H9 (cell line): ENCODE data around the gene PCDHGC3. TPM values are rescaled to one million over a fixed set of nuclear protein-coding genes. Genes with fewer than 3 reads are reported as not detected.

Experiments used
- DNase-seq: peaks from one replicate; pipeline ENCODE4 v3.0.0-alpha.2; 2017
- H2AFZ ChIP-seq: one replicate; pipeline ENCODE4 v1.6.1; 2013; ENCODE audit warnings: mild to moderate bottlenecking, low read length, control low read depth, moderate library complexity
- H2AK5ac ChIP-seq: 2 replicates; pipeline ENCODE4 v1.6.1; 2013; ENCODE audit warnings: low read length, control low read depth, mixed read lengths; ENCODE audit not compliant: insufficient read length
- H2BK120ac ChIP-seq: one replicate; pipeline ENCODE4 v1.6.1; 2013; ENCODE audit warnings: low read depth, mild to moderate bottlenecking, low read length, control low read depth, inconsistent platforms; ENCODE audit not compliant: poor library complexity, severe bottlenecking
- H2BK12ac ChIP-seq: 2 replicates; pipeline ENCODE4 v1.6.1; 2013; ENCODE audit warnings: low read length, control low read depth, mixed read lengths, low read depth; ENCODE audit not compliant: insufficient read length
- H2BK15ac ChIP-seq: 2 replicates; pipeline ENCODE4 v1.6.1; 2013; ENCODE audit warnings: low read depth, low read length, control low read depth
- H2BK20ac ChIP-seq: one replicate; pipeline ENCODE4 v1.6.1; 2013; ENCODE audit warnings: low read depth, mild to moderate bottlenecking, low read length, control low read depth, inconsistent platforms; ENCODE audit not compliant: poor library complexity, severe bottlenecking
- H2BK5ac ChIP-seq: 2 replicates; pipeline ENCODE4 v1.6.1; 2013; ENCODE audit warnings: low read length, control low read depth, mixed read lengths; ENCODE audit not compliant: insufficient read length
- H3K14ac ChIP-seq: 2 replicates; pipeline ENCODE4 v1.6.1; 2013; ENCODE audit warnings: low read length, control low read depth; ENCODE audit not compliant: insufficient read depth
- H3K18ac ChIP-seq: 2 replicates; pipeline ENCODE4 v1.6.1; 2013; ENCODE audit warnings: low read depth, mild to moderate bottlenecking, mixed read lengths, low read length, control low read depth; ENCODE audit not compliant: insufficient read length
- H3K23ac ChIP-seq: 2 replicates; pipeline ENCODE4 v1.6.1; 2013; ENCODE audit warnings: low read length, control low read depth, mixed read lengths, low read depth; ENCODE audit not compliant: insufficient read length
- H3K23me2 ChIP-seq: 2 replicates; pipeline ENCODE4 v1.6.1; 2013; ENCODE audit warnings: low read depth, mild to moderate bottlenecking, mixed read lengths, low read length, control low read depth; ENCODE audit not compliant: insufficient read length, poor library complexity, severe bottlenecking
- H3K27ac ChIP-seq: 2 replicates; pipeline ENCODE4 v1.5.1; 2013; ENCODE audit warnings: low read length, control low read depth, mixed read lengths, low read depth; ENCODE audit not compliant: insufficient read length
- H3K27me3 ChIP-seq: 2 replicates; pipeline ENCODE4 v1.6.1; 2013; ENCODE audit warnings: low read length, control low read depth, inconsistent platforms; ENCODE audit not compliant: insufficient read depth
- H3K4ac ChIP-seq: 2 replicates; pipeline ENCODE4 v1.6.1; 2013; ENCODE audit warnings: low read depth, mild to moderate bottlenecking, control low read depth, inconsistent platforms, low read length, moderate library complexity
- H3K4me1 ChIP-seq: 2 replicates; pipeline ENCODE4 v1.6.1; 2013; ENCODE audit warnings: low read length, control low read depth, inconsistent platforms; ENCODE audit not compliant: insufficient read depth
- H3K4me2 ChIP-seq: 2 replicates; pipeline ENCODE4 v1.6.1; 2013; ENCODE audit warnings: low read length, control low read depth, mixed read lengths; ENCODE audit not compliant: insufficient read length, insufficient read depth
- H3K56ac ChIP-seq: 2 replicates; pipeline ENCODE4 v1.6.1; 2013; ENCODE audit warnings: low read depth, mild to moderate bottlenecking, mixed read lengths, low read length, control low read depth; ENCODE audit not compliant: insufficient read length
- H3K79me1 ChIP-seq: 2 replicates; pipeline ENCODE4 v1.6.1; 2013; ENCODE audit warnings: low read depth, mild to moderate bottlenecking, moderate library complexity, low read length, control low read depth, inconsistent platforms; ENCODE audit not compliant: insufficient read depth, poor library complexity, severe bottlenecking
- H3K79me2 ChIP-seq: 2 replicates; pipeline ENCODE4 v1.6.1; 2013; ENCODE audit warnings: low read length, control low read depth, inconsistent platforms; ENCODE audit not compliant: insufficient read depth
- H3K9ac ChIP-seq: 2 replicates; pipeline ENCODE4 v1.6.1; 2013; ENCODE audit warnings: low read length, control low read depth, mixed read lengths; ENCODE audit not compliant: insufficient read length; ENCODE audit errors: extremely low read depth
- H3K9me3 ChIP-seq: one replicate; pipeline ENCODE4 v1.6.1; 2013; ENCODE audit warnings: low read depth, low read length, inconsistent platforms; ENCODE audit not compliant: control insufficient read depth
- H3T11ph ChIP-seq: one replicate; pipeline ENCODE4 v1.6.1; 2013; ENCODE audit warnings: mild to moderate bottlenecking, low read length, control low read depth, inconsistent platforms
- H4K20me1 ChIP-seq: one replicate; pipeline ENCODE4 v1.6.1; 2013; ENCODE audit not compliant: control insufficient read depth, insufficient read length, insufficient read depth
- H4K5ac ChIP-seq: 2 replicates; pipeline ENCODE4 v1.6.1; 2013; ENCODE audit warnings: low read depth, mild to moderate bottlenecking, mixed read lengths, low read length, control low read depth; ENCODE audit not compliant: insufficient read length
- H4K8ac ChIP-seq: replicated peaks from 2 replicates; pipeline ENCODE4 v1.6.1; 2013; ENCODE audit warnings: low read length, control low read depth, mixed read lengths, low read depth; ENCODE audit not compliant: insufficient read length
- H4K91ac ChIP-seq: 2 replicates; pipeline ENCODE4 v1.6.1; 2013; ENCODE audit warnings: low read depth, mild to moderate bottlenecking, moderate library complexity, mixed read lengths, low read length, control low read depth; ENCODE audit not compliant: insufficient read length
- H3K27ac Mint-ChIP-seq, 3 experiments: 2 replicates in 2 of 3; 3 replicates in 1 of 3; pipeline ENCODE4 v1.8.0; 2020 to 2021; ENCODE audit warnings: mixed read lengths in 3 of 3, mild to moderate bottlenecking in 1 of 3, moderate library complexity in 1 of 3
- H3K27me3 Mint-ChIP-seq: 2 replicates; pipeline ENCODE4 v1.8.0; 2021; ENCODE audit warnings: low read depth, mild to moderate bottlenecking, moderate library complexity, mixed read lengths
- H3K36me3 Mint-ChIP-seq, 3 experiments: 2 replicates in 2 of 3; 3 replicates in 1 of 3; pipeline ENCODE4 v1.8.0; 2020 to 2021; ENCODE audit warnings: low read depth in 3 of 3, mixed read lengths in 3 of 3; ENCODE audit not compliant: insufficient read depth in 1 of 3
- H3K4me1 Mint-ChIP-seq, 2 experiments: 2 replicates each; pipeline ENCODE4 v1.8.0; 2020; ENCODE audit warnings: mixed read lengths in 2 of 2
- H3K4me3 Mint-ChIP-seq, 2 experiments: 2 replicates in 1 of 2; 3 replicates in 1 of 2; pipeline ENCODE4 v1.8.0; 2020 to 2021; ENCODE audit warnings: mild to moderate bottlenecking in 2 of 2, mixed read lengths in 2 of 2, moderate library complexity in 1 of 2
- H3K9me3 Mint-ChIP-seq, 2 experiments: 2 replicates in 1 of 2; 3 replicates in 1 of 2; pipeline ENCODE4 v1.8.0; 2020; ENCODE audit warnings: mild to moderate bottlenecking in 2 of 2, mixed read lengths in 2 of 2, moderate library complexity in 1 of 2
- WGBS: extraction: QIAGEN DNeasy Blood & Tissue Kit; methylation state at CpG from one replicate; pipeline ENCODE4 v1.1.7; 2013; ENCODE audit warnings: missing lambda C conversion rate, low lambda C conversion rate, mixed read lengths; ENCODE audit not compliant: insufficient read length; ENCODE audit errors: extremely low coverage; 5-methylcytosine and 5-hydroxymethylcytosine counted together
- total RNA-seq: library from RNA; stranded (reverse); gene quantifications from 2 replicates; pipeline ENCODE4 v1.2.1, GENCODE V29; 2021
- TF ChIP-seq, protein P1 (sequence below): fragments of 200-600 bp; sonication (generic); conservative IDR thresholded peaks from 3 replicates; pipeline ENCODE4 v1.8.0; 2021; ENCODE audit warnings: antibody characterized with exemption, mild to moderate bottlenecking

The PCDHGC3 gene
- total RNA-seq, 1 experiment from 2014 or later = 19.8 TPM

DNA sequence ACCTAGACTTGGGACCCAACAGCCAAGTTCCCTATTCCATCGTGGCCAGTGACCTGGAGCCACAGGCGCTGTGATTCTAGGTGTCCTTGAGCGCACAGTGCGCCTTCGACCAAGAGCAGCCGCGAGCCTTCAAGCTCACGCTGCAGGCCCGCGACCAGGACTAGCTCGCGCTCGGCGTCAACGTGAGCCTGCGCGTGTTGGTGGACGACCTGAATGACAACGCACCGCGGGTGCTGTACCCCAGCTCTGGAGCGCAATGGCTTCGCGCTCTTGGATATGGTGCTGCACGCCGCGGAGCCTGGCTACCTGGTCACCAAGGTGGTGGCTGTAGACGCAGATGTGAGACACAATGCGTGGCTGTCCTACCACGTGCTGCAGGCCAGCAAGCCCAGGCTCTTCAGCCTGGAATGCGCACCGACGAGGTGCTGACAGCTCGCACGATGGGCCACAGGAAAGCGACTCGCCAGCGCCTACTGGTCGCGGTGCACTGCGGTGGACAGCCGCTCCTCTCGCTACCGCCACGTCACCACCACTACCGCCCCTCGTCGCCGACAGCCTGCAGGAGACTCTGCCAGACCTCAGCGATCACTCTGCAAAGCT is 34.1 kb upstream of the PCDHGC3 start:
- Histone ChIP-seq H3K23ac (no peak overlapping the region), H3K56ac (no peak overlapping the region), H3T11ph (no peak overlapping the region), H3K27me3 (no peaks in the 10 kb centered on the region), H4K20me1 (no peaks in the 10 kb centered on the region), H3K79me2 (no peaks in the 10 kb centered on the region), H3K27ac (no peak overlapping the region), H2BK5ac (no peak overlapping the region), H4K5ac (no peak overlapping the region), H4K8ac (no peak overlapping the region), H3K9ac (no peak overlapping the region), H2BK120ac (no peak overlapping the region), H2BK20ac (no peak overlapping the region), H3K4ac (no peak overlapping the region), H2BK12ac (no peak overlapping the region), H2AK5ac (no peak overlapping the region), H3K14ac (no peak overlapping the region), H3K4me1 (peaks cover 2% of the 10 kb centered on the region; the same call in 1 of the 2 replicates), H3K79me1 (no peaks in the 10 kb centered on the region), H2AFZ (no peak overlapping the region), H3K4me2 (no peak overlapping the region), H3K9me3 (no peaks in the 10 kb centered on the region), H2BK15ac (no peak overlapping the region), H3K23me2 (no peaks in the 10 kb centered on the region), H4K91ac (no peak overlapping the region), H3K18ac (no peak overlapping the region)
- Mint-ChIP-seq H3K4me1 (peaks cover 5 to 9% of the 10 kb centered on the region in 2 experiments; a peak in 3 of 4 replicates), H3K27ac (no peak overlapping the region), H3K4me3 (no peak overlapping the region), H3K27me3 (no peaks in the 10 kb centered on the region), H3K36me3 (peaks cover 6 to 13% (median 10%) of the 10 kb centered on the region in 3 experiments; a peak in 6 of 7 replicates), H3K9me3 (peaks cover 11 to 14% of the 10 kb centered on the region in 2 experiments; a peak in 3 of 5 replicates)
- TF ChIP-seq, protein P1, sequence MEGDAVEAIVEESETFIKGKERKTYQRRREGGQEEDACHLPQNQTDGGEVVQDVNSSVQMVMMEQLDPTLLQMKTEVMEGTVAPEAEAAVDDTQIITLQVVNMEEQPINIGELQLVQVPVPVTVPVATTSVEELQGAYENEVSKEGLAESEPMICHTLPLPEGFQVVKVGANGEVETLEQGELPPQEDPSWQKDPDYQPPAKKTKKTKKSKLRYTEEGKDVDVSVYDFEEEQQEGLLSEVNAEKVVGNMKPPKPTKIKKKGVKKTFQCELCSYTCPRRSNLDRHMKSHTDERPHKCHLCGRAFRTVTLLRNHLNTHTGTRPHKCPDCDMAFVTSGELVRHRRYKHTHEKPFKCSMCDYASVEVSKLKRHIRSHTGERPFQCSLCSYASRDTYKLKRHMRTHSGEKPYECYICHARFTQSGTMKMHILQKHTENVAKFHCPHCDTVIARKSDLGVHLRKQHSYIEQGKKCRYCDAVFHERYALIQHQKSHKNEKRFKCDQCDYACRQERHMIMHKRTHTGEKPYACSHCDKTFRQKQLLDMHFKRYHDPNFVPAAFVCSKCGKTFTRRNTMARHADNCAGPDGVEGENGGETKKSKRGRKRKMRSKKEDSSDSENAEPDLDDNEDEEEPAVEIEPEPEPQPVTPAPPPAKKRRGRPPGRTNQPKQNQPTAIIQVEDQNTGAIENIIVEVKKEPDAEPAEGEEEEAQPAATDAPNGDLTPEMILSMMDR = no peak
- no CpG with 5 or more reads among the region's 50 CpGs for WGBS
- no peak for DNase-seq
